WTC11 (cell line): ENCODE data around the gene PRSS56.

Experiments used
- CBFB ChIP-seq: sonication (generic); formaldehyde crosslinking; IDR thresholded peaks from 2 replicates; pipeline ENCODE4 v1.8.1; 2022; ENCODE audit warnings: mild to moderate bottlenecking, low read depth, missing genetic modification reagents
- ETV6 ChIP-seq: sonication (generic); formaldehyde crosslinking; IDR thresholded peaks from 2 replicates; pipeline ENCODE4 v1.8.1; 2022; ENCODE audit warnings: mild to moderate bottlenecking, missing genetic modification reagents
- GABPB1 ChIP-seq: sonication (generic); formaldehyde crosslinking; IDR thresholded peaks from 2 replicates; pipeline ENCODE4 v1.8.1; 2023; ENCODE audit warnings: mild to moderate bottlenecking, missing genetic modification reagents
- IRF2 ChIP-seq: sonication (generic); formaldehyde crosslinking; IDR thresholded peaks from 2 replicates; pipeline ENCODE4 v1.8.0; 2022; ENCODE audit warnings: low read depth, missing genetic modification reagents, borderline replicate concordance
- KAT7 ChIP-seq: sonication (generic); formaldehyde crosslinking; IDR thresholded peaks from 2 replicates; pipeline ENCODE4 v1.8.1; 2023; ENCODE audit warnings: missing genetic modification reagents, mild to moderate bottlenecking, borderline replicate concordance
- NR2C2 ChIP-seq: sonication (generic); formaldehyde crosslinking; IDR thresholded peaks from 2 replicates; pipeline ENCODE4 v1.8.0; 2022; ENCODE audit warnings: mild to moderate bottlenecking, missing genetic modification reagents
- RELA ChIP-seq: sonication (generic); formaldehyde crosslinking; IDR thresholded peaks from 2 replicates; pipeline ENCODE4 v1.8.1; 2022; ENCODE audit warnings: missing genetic modification reagents, mild to moderate bottlenecking, borderline replicate concordance
- TF ChIP-seq, protein P1 (sequence below): sonication (generic); formaldehyde crosslinking; IDR thresholded peaks from 2 replicates; pipeline ENCODE4 v1.8.1; 2023; ENCODE audit warnings: mild to moderate bottlenecking, missing genetic modification reagents
- TF ChIP-seq, protein P2 (sequence below): fragments of 200-600 bp; IDR thresholded peaks from 2 replicates; pipeline ENCODE4 v1.8.0; 2022; ENCODE audit warnings: antibody characterized with exemption
- TF ChIP-seq, protein P3 (sequence below): sonication (generic); formaldehyde crosslinking; conservative IDR thresholded peaks from 2 replicates; pipeline ENCODE4 v1.8.1; 2022; ENCODE audit warnings: mild to moderate bottlenecking, missing genetic modification reagents

DNA sequence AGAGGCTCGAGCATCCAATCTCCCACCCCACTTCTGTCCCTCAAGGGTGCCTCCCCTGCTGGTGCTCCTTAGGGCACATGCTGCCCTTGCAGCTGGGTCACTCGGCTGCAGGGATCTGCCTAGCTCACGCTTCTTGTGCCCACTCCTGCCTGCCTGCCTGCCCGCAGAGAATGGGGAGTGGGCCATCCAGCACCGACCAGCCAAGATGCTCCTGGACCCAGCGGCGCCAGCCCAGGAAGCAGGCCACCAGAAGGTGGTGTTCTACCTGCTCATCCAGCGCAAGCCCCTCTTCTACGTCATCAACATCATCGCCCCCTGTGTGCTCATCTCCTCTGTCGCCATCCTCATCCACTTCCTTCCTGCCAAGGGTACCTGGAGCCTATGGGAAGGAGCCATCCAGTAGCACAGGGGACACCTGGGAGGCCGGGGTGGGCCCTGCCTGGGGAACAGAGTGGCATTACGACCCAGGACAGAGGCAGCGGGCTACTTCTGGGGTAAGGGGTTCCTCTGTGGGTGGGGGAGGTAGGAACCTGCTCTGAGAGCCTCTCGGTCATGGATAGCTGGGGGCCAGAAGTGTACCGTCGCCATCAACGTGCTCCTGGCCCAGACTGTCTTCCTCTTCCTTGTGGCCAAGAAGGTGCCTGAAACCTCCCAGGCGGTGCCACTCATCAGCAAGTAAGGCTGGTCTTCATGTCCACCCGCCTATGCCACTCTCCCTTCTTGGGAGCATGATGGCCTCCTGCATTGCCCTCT, 22.7 kb downstream of the PRSS56 start:
- TF ChIP-seq RELA (CRISPR knock-in tag), result no peak
- TF ChIP-seq, protein P1, sequence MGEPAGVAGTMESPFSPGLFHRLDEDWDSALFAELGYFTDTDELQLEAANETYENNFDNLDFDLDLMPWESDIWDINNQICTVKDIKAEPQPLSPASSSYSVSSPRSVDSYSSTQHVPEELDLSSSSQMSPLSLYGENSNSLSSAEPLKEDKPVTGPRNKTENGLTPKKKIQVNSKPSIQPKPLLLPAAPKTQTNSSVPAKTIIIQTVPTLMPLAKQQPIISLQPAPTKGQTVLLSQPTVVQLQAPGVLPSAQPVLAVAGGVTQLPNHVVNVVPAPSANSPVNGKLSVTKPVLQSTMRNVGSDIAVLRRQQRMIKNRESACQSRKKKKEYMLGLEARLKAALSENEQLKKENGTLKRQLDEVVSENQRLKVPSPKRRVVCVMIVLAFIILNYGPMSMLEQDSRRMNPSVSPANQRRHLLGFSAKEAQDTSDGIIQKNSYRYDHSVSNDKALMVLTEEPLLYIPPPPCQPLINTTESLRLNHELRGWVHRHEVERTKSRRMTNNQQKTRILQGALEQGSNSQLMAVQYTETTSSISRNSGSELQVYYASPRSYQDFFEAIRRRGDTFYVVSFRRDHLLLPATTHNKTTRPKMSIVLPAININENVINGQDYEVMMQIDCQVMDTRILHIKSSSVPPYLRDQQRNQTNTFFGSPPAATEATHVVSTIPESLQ, result no peak
- no peak for TF ChIP-seq ETV6 (CRISPR knock-in tag)
- TF ChIP-seq NR2C2 (CRISPR knock-in tag), result no peak
- TF ChIP-seq CBFB (CRISPR knock-in tag), result no peak
- TF ChIP-seq KAT7 (CRISPR knock-in tag), result no peak
- TF ChIP-seq, protein P2, sequence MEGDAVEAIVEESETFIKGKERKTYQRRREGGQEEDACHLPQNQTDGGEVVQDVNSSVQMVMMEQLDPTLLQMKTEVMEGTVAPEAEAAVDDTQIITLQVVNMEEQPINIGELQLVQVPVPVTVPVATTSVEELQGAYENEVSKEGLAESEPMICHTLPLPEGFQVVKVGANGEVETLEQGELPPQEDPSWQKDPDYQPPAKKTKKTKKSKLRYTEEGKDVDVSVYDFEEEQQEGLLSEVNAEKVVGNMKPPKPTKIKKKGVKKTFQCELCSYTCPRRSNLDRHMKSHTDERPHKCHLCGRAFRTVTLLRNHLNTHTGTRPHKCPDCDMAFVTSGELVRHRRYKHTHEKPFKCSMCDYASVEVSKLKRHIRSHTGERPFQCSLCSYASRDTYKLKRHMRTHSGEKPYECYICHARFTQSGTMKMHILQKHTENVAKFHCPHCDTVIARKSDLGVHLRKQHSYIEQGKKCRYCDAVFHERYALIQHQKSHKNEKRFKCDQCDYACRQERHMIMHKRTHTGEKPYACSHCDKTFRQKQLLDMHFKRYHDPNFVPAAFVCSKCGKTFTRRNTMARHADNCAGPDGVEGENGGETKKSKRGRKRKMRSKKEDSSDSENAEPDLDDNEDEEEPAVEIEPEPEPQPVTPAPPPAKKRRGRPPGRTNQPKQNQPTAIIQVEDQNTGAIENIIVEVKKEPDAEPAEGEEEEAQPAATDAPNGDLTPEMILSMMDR, result no peak
- TF ChIP-seq GABPB1 (CRISPR knock-in tag), result no peak
- TF ChIP-seq IRF2 (CRISPR knock-in tag), result no peak
- TF ChIP-seq, protein P3, sequence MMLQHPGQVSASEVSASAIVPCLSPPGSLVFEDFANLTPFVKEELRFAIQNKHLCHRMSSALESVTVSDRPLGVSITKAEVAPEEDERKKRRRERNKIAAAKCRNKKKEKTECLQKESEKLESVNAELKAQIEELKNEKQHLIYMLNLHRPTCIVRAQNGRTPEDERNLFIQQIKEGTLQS (CRISPR knock-in tag), result no peak
